HCEC 1CT (cell line): ENCODE results near the gene ZNRF3.
"Not testable (repeated sequence)": the region's sequence is repeated elsewhere in the genome, so short reads cannot be mapped to it uniquely, and the experiment has no call there.

Experiments
- DNase-seq: peaks from one replicate; pipeline ENCODE4 v3.0.0-alpha.2; 2017

The ZNRF3 gene

DNA sequence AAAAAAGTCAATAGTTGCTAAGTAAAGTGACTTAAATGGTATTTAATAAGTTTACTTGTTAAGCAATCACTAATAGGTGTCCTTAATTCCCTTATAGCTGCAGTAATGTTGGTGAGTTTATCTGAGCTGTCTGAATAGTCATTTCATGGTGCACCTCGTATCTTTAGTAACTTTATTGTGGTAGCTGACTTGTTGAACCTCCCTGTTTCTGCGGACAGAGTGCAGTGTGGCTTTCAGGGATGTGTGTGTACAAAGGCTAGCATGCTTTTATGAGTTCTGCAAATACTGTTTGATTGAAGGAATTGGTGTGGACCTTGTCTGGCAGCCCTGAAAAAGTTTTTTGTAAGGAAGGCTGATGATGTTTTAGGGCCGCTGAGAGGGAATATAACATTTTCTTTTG, 2.6 kb downstream of the ZNRF3 start:
- DNase-seq = no peak

DNA sequence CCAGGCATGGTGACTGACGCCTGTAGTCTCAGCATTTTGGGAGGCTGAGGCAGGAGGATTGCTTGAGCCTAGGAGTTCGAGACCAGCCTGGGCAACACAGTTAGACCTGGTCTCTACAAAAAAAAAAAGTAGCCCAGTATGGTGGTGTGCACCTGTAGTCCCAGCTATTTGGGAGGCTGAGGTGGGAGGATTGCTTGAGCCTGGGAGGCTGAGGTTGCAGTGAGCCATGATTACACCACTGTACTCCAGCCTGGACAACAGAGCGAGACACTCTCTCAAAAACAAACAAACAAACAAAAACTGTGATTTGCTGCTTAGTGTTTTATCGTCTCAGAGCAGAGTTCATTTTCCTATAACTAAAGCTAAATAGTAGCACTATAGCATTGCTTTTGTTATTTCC, 3.3 kb downstream of the ZNRF3 start:
- not testable (repeated sequence) for DNase-seq

DNA sequence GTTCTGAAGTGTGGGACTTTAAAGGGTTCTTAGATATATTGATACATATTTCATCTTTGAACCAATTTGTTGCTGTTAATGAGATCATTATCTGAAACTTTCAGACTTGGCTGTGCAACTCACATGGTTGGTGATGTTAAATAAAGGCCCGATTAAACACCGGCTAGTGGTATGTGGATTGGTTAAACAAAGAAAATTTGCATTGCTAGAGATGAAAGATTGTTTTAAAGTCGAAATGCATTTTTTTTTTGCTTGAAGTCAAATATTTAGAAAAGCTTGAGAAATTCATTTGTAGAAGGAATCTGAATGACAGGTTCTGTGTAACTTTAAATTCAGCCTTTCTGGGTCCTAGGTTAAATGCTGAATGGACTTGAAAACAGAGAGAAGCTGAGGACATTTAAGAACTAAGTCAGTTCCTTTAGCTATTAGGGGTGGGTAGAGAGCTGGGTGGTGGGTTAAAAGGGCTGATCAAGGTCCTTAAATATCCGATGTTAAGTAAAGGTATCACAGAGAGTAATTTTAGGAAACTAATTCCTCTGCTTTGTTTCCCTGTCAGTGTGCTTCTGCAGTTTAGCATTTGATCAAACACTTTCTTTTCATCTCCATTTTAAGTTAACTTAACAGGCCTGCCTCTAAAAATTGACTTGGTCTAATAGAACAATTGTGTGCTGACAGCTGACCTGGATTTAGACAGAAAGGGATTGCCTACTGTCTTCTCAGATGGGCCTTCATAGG, 4.5 kb downstream of the ZNRF3 start:
- no peak for DNase-seq

DNA sequence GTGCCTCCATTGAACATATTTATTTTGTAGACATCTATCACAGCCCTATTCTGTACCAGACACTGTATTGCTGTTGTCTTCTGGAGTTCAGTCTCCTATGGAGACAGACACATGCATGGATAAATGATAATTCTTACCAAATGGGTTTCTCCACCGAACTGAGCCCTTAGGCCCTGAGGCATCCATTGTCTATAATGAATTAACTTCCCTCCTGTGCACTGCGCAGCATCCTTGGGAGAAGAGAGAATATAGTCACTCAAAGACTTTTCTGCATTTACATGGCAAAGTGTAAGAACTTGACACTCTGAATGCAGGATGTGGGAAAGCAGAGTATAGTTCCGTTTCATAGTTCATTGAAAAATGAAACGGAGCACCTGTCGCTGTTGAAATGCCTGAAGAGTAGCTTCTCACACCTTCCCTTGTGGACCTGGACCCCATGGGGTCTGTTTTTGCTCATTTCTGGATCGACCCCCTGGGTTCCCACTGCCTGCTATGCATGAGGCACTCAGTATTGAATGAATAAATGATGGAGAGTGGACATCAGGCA, 6.2 kb downstream of the ZNRF3 start:
- DNase-seq = no peak

DNA sequence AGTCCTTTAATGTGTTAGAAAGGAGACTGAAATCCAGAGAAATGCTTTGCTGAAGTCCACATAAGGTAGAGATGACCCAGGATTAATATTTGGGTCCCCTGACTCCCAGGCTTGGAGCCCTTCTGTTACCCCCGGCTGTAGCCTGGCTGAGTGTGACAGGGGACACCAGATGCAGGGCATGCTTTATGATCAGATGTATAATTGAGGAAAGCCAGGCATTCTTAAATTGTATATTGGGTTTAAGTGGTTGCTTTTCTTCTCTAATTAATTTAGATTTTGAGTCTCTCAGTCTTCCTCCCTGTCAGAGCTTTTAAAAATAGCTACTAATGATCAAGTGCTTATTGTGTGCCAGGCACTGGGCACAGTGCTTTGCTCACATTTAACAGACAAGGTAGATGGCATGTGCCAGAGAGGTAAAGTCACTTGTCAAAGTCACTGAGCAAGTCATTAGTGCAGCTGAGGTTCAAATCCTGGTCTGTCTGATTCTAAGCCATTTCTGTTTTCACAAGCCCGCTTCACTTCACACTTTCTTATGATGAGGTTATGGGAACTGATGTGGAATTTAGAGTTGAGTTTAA, 7.9 kb downstream of the ZNRF3 start:
- DNase-seq = no peak

DNA sequence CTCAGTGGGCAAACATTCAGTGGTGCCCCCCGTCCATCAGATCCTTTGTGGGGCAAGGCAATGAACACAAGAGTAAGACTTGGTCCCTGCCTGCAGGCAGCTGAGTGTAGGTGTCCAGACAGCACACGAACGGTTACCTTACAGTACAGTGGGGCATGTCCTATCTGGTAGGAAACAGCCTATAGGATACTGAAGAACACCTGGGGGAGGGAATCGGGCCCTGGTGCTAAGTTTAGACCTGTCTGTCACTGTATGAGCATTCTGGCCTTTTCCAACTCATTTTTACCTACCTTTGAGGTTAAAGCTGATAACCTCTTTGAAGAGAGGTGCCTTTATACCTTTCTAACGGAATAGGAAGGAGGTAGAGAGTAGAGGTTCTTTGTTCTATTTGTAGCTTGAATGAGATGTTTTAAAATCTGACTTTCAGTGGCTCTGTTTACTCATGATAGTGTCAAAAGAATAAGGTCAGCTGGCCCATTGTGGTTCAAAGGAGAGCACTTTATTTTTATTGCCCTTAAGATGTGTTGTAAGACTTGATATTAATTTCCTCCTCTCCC, 8.9 kb downstream of the ZNRF3 start:
- no peak for DNase-seq

DNA sequence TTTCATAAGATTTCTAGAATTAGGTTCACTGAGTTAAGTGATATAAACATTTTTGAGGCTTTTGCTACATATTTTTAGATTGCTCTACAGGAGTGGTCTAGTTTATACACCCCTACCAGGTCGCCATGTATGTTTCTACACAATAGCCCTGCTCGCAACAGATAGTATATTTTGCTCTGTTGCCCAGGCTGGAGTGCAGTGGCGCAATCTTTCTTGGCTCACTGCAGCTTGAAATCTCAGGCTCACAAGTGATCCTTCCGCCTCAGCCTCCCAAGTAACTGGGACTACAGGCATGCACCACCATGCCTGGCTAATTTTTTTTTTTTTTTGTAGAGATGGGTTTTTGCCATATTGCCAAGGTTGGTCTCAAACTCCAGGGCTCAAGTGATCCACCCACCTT, 10.4 kb downstream of the ZNRF3 start:
- DNase-seq = no peak

DNA sequence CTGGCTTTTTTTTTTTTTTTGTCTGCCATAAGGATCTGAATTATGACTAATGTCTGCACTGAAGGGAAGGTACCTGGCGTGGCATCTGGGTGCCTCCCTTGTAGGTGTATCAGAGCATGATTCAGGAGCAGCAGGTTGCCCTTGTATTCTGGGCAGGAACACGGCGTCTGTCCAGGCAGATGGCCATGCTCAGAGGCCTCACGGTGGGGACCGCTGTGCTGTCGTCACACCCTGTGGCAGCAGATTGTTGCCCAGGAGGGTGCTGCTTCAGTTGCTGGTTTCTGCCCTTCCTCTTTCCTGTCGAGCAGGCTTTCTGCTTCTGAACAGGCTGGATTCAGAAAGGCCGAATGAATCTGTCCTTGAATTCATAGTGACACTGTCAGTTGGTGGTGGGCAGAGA, 11.0 kb downstream of the ZNRF3 start:
- DNase-seq = no peak

DNA sequence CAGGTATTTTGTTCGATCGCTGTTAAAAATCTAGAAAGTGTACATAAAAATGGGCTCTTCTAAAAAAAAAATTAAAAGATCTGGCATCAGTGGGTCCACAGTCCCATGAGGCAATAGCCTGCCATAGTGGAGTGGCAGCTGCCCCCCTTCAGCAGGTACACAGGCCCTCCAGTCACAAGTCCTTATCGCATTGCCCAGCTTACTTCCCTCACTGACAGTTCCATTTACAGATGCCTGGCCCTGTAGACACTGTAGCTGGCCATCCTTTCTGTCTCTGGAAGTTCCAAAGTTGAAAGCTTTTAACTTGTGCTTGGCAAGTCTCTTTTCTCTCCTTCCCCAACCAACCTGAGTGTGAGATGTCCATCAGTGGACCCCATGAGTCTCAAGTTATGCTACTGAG, 11.4 kb downstream of the ZNRF3 start:
- no peak for DNase-seq

DNA sequence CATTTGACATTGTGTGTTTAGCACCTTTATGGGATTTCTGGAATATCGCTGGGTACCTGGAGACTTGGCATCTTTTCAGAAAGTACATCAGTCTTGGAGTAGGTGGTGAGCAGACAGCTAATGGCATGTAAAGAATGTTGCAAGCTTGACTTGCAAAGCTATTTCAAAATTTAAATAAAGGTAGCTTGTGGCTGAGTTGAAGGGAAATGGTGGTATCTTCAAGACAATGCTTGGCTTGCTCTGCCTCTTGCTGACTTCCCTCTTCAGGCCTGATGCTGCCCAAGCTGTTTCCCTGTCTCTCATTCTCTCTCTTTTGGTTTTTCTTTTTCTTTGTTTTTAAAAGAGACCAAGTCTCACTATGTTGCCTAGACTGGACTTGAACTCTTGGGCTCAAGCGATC, 13.2 kb downstream of the ZNRF3 start:
- no peak for DNase-seq

DNA sequence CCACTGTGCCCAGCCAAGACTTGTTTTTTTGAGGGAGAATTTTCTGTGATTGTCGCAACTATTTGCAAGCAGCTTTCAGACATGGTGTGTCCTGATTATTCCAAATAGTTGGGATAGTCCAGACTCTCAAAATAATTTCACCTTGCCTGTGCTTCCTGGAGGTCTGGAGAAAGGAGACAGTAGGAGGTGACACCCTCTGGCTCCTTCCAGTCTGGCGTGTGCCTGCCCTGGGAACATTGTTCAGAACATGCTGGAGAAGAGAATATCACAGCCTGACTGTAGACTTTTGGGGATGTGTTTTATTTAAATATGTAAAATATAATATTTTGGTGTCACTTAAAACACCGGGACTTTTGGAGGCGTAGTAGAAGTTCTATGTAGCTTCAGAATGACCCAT, 14.9 kb downstream of the ZNRF3 start:
- no peak for DNase-seq

DNA sequence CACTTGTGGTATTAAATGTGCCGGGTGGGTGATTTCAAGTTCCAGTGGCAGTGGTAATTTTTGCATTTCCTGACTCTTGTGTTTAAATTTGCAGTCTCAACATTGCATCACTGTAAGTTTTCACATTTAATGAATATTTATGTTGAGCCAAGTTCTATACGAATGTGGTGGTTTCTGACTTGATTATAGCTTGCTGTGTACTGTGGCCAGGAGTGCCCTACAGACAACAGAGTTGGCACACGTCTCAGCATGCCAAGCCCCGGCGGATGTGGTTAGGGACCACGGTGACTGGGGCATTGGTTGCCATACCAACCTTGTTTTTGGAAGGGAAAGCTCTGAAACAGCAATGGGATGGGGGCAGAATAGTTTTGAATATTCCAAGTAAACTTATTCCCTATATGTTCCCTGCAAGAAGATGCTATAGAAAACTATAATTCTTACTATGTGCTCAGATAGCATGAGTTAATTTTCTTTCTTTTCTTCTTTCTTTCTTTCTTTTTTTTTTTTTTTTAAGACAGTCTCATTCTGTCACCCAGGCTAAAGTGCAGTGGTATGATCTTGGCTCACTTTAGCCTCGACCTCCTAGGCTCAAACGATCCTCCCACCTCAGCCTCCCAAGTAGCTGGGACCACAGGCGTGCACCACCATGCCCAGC, 16.0 kb downstream of the ZNRF3 start:
- DNase-seq = no peak

DNA sequence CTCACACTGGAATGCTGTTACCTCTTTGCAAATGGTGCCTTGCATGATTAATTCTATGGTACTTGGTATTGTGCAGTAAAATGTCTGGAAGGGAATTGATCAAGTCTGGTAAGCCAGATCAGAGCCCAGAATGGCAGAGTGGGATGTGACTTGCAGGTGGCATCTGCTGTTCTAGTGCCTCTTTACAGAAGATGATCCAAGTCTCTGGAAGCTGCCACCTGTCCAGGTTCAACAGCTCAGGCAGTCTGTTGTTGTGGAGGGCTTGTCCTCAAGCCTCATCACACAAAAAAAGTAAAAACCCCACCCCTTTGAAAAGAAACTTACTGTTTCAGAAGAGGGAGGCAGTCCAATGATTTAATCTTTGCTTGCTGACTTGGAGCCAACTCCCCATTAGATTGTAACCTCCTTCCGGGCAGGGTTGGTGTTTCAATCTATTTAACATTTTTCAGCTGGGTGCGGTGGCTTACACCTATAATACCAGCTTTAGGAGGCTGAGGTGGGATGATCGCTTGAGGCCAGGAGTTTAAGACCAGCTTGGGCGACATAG, 17.1 kb downstream of the ZNRF3 start:
- no peak for DNase-seq

DNA sequence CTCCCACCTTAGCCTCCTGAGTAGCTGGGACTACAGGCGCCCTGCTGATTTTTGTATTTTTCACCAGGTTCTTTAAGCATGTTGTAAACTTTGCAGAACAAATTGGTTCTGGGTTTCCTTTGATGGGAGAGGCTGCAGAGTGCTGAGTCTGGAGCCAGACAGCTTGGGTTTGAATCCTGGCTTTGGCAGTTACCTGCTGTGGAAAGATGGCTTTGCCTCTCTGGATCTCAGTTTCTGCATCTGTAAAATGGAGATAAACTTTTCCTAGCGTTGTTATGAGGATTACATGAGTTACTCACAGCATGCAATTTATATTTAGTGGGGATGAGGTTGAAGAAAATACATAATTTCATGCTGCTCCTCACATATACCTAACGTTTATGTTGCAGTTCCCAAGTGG, 19.1 kb downstream of the ZNRF3 start:
- DNase-seq = no peak

DNA sequence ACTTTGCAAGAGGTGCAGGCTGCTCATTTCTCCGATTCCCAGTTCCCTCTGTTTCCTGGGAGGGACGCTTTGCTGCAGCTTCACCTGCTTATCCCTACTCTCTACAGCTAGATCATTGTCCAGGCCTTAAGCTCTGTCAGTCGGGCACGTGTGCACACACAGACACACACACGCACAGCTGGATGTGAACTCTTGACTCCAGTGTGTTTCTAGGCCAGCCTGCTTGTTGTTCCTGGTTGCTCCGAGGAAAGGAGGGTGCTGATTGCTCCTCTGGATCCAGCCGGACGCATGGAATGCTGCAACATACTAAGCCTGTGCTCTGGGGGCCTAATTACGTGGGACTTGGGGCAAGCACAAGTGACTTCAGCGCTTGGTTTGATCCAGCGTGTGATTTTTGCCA, 19.7 kb downstream of the ZNRF3 start:
- no peak for DNase-seq

DNA sequence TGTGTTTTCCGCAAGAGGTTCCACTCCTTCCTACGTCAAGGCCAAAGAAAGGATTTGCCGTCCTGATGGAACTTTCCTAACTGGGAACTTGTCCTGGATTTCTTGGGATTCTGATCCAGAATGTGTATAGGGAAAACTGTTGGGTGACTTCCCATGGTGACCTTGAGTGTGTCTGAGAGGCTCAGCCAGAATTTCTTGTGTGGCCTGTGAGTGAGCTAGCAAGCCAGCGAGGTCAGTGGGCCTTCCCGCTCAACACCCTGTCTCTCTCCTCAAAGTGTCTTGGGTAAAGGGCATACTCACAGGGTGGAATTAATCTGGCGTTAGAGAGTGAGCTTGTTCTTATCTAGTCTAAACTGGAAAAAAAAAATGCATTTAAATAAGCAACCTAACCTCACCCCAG, 20.4 kb downstream of the ZNRF3 start:
- no peak for DNase-seq

DNA sequence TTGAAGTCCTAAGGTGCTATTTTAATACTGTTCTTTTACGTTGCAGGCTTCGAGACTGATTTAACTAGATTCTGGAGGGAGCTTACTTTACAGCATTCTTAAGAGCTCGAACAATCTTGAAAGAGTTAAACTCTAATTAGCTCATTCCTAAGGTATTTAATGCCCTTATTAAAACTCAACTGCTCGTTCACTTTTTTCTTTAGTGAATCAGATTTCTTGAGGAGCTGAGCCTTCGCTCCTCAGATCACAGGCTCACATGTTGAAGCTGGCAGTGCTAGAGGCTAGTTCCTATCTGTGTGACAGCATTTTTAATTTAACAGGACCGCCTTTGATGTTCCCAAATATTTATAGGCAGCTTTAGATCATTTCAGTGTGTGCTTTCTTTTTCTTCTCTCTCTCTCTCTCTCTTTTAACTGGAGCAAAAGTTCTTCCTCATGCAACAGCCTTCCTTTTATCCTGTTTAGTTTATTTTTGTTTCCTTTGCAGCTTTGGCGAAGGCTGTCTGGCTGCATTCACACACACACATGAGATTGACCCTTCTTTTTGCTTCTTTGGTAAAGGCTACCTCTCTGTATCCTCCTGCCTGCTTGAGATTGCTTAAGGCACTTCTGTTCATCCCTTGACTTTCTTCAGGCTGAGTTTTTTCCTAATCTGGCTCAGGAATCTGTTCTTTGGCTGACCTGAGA, 21.0 kb downstream of the ZNRF3 start:
- no peak for DNase-seq

DNA sequence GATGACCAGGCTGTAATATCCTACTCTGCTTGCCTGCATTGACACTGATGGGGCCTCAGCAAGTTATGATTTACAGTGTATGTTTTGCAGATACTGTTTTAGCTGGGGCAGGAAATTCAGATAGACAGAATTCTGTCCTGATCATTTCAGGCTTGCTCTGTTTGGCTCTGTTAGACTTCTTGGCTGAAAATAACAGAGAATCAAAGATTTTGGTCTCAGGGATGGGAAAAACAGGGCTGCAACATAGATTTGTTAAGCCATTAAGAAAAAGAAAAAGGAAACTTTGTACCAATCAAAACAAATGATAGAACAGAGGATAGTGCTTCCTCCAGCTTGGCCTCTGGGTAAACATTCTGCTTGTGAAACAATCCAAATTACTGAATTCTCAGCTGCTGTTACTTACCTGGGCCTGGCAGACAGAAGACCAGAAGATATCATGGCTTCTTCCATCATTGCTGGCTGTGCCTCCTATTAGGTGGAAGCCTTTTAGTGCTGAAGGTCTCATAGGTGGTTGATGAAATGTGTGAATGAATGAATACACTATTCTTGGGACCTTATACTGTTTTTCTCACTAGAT, 22.0 kb downstream of the ZNRF3 start:
- no peak for DNase-seq

DNA sequence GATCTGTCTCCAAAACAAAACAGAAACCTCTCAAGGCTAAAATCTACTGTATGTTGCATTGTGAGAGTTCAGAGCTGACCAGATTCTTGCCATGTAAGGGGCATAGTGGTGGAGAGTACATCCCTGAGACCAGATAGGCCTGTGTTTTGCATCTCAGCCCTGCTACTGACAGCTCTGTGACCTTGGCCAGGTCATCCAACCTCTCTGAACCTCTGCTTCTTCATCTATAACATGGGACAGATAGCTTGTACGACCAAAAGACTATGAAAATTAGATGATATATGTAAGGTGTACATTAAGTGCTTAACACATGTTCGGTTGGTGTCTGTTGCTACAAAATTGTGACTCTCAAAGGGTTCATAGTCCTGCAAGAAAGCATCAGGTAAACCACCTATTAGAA, 22.9 kb downstream of the ZNRF3 start:
- no peak for DNase-seq

DNA sequence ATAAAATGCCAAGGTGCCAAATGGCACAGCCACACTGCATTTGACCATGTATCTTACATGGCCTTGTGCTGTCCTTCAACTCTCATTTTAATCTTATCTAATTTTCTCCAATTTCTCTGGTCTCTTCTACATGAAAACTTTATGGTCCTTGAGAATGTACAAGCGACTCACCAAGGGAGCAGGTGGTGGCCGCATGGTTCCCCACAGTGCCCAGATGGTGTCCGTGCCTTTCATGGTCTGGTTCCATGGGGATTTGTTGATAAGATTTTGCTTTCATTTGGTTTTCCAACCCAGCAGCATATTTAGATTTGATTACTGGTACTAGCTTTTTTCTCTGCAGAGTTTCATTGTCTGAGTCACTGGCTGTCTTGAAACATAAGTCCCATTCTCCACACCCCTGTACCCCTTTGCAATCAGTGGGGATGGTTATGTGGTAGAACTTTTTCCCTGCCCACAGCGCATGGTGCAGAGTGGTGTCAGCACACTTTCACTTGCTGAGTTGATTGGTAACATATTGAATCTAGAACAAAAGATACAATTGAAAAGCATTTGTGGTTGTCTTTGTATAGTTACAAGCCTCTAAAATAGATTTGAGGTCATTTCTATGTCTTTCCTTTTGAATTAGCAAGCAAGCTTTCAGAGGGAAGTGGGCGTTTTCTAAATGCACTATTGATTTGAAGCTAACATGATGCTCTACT, 24.1 kb downstream of the ZNRF3 start:
- no peak for DNase-seq

DNA sequence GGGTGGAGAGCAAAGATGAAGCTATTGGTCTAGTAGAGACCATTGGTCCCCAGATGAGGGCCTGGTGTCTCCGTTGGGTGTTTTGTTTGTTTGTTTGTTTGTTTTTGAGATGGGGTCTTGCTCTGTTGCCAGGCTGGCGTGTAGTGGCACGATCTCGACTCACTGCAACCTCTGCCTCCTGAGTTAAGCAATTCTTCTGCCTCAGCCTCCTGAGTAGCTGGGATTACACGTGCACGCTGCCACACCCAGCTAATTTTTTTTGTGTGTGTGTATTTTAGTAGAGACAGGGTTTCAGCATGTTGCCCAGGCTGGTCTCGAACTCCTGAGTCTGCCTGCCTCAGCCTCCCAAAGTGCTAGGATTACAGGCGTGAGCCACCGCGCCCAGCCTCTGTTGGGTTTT, 25.4 kb downstream of the ZNRF3 start:
- DNase-seq = not testable (repeated sequence)

DNA sequence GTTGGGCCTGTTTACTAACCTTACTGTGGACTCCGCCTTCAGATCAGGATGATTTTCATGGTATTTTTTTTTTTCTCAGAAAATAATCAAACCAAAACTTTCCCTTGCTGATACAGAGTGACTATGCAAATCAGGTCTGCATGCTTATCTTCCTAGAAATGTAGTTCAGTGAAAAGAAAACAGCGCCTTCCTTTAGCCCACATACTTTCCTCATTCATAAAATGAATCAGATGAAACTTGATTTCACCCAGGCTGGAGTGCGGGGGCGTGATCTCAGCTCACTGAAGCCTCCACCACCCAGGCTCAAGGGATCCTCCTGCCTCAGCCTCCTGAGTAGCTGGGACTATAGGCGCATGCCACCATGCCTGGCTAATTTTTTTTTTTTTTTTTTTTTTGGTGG, 26.0 kb downstream of the ZNRF3 start:
- no peak for DNase-seq
